ENCODE data around the gene ERFL. TPM values are rescaled to one million over a fixed set of nuclear protein-coding genes. Genes with fewer than 3 reads are reported as not detected.

The ERFL gene
- total RNA-seq, 1 experiment from 2014 or later: 0.65 TPM

DNA sequence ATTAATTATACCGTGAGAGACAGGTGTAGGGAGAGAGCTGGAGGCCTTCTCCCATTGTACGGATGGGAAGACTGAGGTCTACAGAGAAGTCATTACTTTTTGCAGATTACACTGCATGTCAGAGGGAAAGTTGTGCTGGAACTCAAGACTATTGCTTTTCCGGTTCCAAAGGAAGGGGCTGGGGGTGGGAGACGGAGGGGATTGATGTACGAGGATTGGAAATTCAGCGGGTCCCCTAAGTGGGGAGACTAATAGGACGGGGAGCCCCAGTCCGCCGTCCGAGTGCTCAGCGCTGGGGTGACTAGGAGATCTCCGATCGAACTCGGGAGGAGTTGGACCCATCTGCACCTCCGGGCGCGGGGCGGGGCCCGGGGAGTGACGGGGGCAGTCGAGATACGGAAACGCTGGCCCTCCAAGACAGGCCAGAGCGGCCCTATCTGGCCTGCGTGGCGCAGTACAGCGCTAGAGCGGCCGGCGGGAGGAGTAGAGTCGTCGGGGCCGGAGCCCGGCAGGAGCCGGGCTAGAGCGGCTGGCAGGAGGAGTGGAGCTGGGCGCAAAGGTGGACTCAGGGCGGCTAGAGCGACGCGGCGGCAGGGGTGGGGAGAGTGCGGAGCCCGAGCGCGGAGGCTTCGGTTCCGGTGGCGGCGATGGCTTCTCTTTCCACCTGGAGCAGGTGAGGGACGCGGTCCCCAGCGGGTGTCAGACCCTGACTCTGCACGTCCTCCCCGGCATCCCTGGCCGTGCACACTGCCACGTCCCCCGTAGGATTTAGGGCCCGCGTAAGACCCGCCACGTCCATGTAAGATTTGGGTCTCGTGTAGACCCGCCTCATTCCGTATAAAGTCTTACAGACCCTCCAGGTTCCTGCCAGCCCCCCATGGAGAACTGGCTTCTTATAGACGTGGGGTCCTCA, 44.2 kb downstream of the ERFL start:
- H3K9me3 ChIP-seq (ENCODE audit: insufficient read depth, low read depth): no peaks in the 10 kb centered on the region
- BruUV-seq (replicated peaks): TSS peak; percentile 86
- peak overlapping the region; percentile 83 for H3K4me3 ChIP-seq
- ChIA-PET CTCF (interaction anchor here (0.6 kb wide), 3 partner anchors 19 to 151 kb away, joined by 3 to 7 read pairs (median 3); no protein-coding TSS in a partner anchor), POLR2A (ENCODE audit: unreplicated experiment) (interaction anchor here (0.6 kb wide), 4 partner anchors 211 to 1946 kb away, joined by 3 read pairs; no protein-coding TSS in a partner anchor)
- peak; percentile 91 to 96 for DNase-seq
- H2AFZ ChIP-seq: peak overlapping the region; percentile 94
- H3F3A ChIP-seq (ENCODE audit: insufficient read depth, low read depth): peaks cover 29% of the 10 kb centered on the region
- 0 out of 2 replicates have a peak, but pooled peaks cover 6% of the 10 kb centered on the region for H4K20me1 ChIP-seq (ENCODE audit: insufficient read depth)
- TF ChIP-seq, protein P1, sequence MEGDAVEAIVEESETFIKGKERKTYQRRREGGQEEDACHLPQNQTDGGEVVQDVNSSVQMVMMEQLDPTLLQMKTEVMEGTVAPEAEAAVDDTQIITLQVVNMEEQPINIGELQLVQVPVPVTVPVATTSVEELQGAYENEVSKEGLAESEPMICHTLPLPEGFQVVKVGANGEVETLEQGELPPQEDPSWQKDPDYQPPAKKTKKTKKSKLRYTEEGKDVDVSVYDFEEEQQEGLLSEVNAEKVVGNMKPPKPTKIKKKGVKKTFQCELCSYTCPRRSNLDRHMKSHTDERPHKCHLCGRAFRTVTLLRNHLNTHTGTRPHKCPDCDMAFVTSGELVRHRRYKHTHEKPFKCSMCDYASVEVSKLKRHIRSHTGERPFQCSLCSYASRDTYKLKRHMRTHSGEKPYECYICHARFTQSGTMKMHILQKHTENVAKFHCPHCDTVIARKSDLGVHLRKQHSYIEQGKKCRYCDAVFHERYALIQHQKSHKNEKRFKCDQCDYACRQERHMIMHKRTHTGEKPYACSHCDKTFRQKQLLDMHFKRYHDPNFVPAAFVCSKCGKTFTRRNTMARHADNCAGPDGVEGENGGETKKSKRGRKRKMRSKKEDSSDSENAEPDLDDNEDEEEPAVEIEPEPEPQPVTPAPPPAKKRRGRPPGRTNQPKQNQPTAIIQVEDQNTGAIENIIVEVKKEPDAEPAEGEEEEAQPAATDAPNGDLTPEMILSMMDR (conservative IDR thresholded peaks at IDR 0.05): no peak
- TF ChIP-seq EZH2 (IDR thresholded peaks at IDR 0.05; ENCODE audit: low read depth): no peak
- intact Hi-C loops (cut with micrococcal nuclease; ENCODE audit: unreplicated experiment): loop anchor here (1.0 kb wide), 1 partner anchor 25 kb away; no protein-coding TSS in a partner anchor
- peaks cover 31% of the 10 kb centered on the region for H3K4me1 ChIP-seq (replicated peaks; ENCODE audit: insufficient read depth)
- peaks cover 40% of the 10 kb centered on the region for H3K79me2 ChIP-seq (ENCODE audit: low read depth)
- H3K27me3 ChIP-seq (ENCODE audit: insufficient read depth, low read depth): no peaks in the 10 kb centered on the region
- H3K27ac ChIP-seq: no peak overlapping the region
- H3K4me2 ChIP-seq: peak overlapping the region; percentile 82
- H3K9me2 ChIP-seq (ENCODE audit: insufficient read depth): no peaks in the 10 kb centered on the region
- peaks cover 2% of the 10 kb centered on the region; the same call in 1 of the 2 replicates for H3K36me3 ChIP-seq (ENCODE audit: low read depth)

DNA sequence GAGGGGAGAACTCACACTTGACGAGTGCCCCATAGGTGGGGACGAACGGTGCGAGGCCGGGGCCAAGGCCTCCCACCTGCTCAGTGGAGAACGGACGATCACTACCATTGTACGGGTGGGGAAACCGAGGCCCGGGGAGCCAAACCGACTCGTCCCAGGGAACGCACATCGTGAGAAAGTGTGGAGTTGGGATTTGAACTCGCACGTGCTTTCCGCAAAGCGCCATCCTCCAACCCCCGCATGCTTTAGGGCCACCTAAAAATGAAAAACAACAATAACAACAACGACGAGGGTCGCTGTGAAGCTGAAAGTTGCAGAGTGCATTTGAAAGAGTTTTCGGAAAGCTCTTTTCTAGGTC, 44.8 kb downstream of the ERFL start:
- ChIA-PET CTCF (interaction anchor here (0.6 kb wide), 1 partner anchor 19 kb away, joined by 7 read pairs; no protein-coding TSS in a partner anchor), POLR2A (ENCODE audit: unreplicated experiment) (no interaction called here)
- peaks cover 29% of the 10 kb centered on the region for H3K4me1 ChIP-seq (replicated peaks; ENCODE audit: insufficient read depth)
- no peak overlapping the region for H3K27ac ChIP-seq
- intact Hi-C loops (cut with micrococcal nuclease; ENCODE audit: unreplicated experiment): no loop called here
- TF ChIP-seq, protein P1 (conservative IDR thresholded peaks at IDR 0.05): no peak
- no peak for TF ChIP-seq EZH2 (IDR thresholded peaks at IDR 0.05; ENCODE audit: low read depth)
- BruUV-seq (replicated peaks): TSS peak; percentile 24
- DNase-seq: no peak
- peaks cover 39% of the 10 kb centered on the region for H3K79me2 ChIP-seq (ENCODE audit: low read depth)
- peak overlapping the region; percentile 83 for H3K4me3 ChIP-seq
- H3F3A ChIP-seq (ENCODE audit: insufficient read depth, low read depth): peaks cover 29% of the 10 kb centered on the region
- H3K27me3 ChIP-seq (ENCODE audit: insufficient read depth, low read depth): no peaks in the 10 kb centered on the region
- H3K9me2 ChIP-seq (ENCODE audit: insufficient read depth): no peaks in the 10 kb centered on the region
- peak overlapping the region; percentile 94 for H2AFZ ChIP-seq
- peak overlapping the region; percentile 82 for H3K4me2 ChIP-seq
- H4K20me1 ChIP-seq (ENCODE audit: insufficient read depth): 0 out of 2 replicates have a peak, but pooled peaks cover 4% of the 10 kb centered on the region
- no peaks in the 10 kb centered on the region; the same call in 1 of the 2 replicates for H3K36me3 ChIP-seq (ENCODE audit: low read depth)
- no peaks in the 10 kb centered on the region for H3K9me3 ChIP-seq (ENCODE audit: insufficient read depth, low read depth)

DNA sequence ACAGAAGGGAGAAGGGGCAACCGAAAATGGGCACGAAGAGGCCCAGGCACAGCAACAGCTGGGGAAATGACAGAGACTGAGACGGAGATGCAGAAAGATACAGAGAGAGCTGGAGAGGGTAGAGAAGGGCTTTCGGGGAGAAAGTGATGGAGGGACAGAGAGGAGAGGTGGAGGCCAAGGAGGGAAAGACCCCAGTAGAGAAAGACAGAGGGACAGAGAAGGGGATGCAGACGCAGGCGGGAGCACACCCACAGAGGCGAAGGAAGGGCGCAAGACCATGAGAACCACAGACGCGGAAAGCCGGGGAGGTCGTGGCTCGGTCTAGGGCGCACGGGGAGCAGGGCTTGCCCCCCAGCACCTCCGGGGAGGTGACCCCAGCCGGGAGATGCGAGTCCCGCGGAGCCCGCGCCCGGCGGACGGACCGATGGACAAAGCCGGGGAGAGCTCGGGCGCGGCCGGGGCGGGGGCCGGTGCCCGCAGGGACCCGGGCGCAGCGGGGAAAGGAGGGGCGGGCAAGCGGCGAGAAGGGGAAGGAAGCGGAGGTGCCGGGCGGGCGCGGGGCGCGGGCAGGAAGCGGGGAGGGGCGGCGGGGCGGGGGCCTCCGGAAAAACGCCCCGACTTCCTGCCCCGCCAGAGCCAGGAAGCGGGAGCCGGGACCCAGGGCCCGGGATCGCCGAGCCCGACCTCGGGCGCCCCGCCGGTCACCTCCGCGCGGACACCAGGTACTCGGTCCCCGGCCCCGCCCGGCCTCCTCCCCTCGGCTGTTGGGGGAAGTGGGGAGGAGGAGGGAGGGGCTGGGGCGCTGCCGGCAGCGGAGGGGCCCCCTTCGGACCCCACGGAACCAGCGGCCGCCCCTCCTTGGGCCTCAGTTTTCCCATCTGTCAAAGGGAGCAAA, 45.4 kb downstream of the ERFL start, which contains the start of gene ARHGEF1:
Gene ARHGEF1 (plus strand): TSS at position 617 of the 895 bp plus-strand sequence. CDS start 4,899 bp downstream, outside the sequence.
- H3K4me2 ChIP-seq: peak within 1 kb of the TSS; percentile 82
- H2AFZ ChIP-seq: peak within 1 kb of the TSS; percentile 94
- CTCF ChIA-PET: interaction anchor here (0.6 kb wide), 1 partner anchor 18 kb away, joined by 7 read pairs; no protein-coding TSS in a partner anchor
- H3F3A ChIP-seq (ENCODE audit: insufficient read depth, low read depth): peaks cover 29% of the 10 kb centered on the region
- POLR2A ChIA-PET (ENCODE audit: unreplicated experiment): no interaction called here
- peak within 1 kb of the TSS; percentile 83 for H3K4me3 ChIP-seq
- H3K79me2 ChIP-seq (ENCODE audit: low read depth): peaks cover 35% of the 10 kb centered on the region
- peaks cover 23% of the 10 kb centered on the region for H3K4me1 ChIP-seq (replicated peaks; ENCODE audit: insufficient read depth)
- intact Hi-C loops (cut with micrococcal nuclease; ENCODE audit: unreplicated experiment): no loop called here
- H3K27ac ChIP-seq: no peak within 1 kb of the TSS
- TF ChIP-seq, protein P1 (conservative IDR thresholded peaks at IDR 0.05): no peak
- no peak for TF ChIP-seq EZH2 (IDR thresholded peaks at IDR 0.05; ENCODE audit: low read depth)
- H4K20me1 ChIP-seq (ENCODE audit: insufficient read depth): no peaks in the 10 kb centered on the region
- no peaks in the 10 kb centered on the region for H3K27me3 ChIP-seq (ENCODE audit: insufficient read depth, low read depth)
- BruUV-seq (replicated peaks): TSS peak; percentile 7
- DNase-seq: peak in 1 of 2 experiments; percentile 43
- H3K9me2 ChIP-seq (ENCODE audit: insufficient read depth): no peaks in the 10 kb centered on the region
- no peaks in the 10 kb centered on the region; the same call in 1 of the 2 replicates for H3K36me3 ChIP-seq (ENCODE audit: low read depth)
- no peaks in the 10 kb centered on the region for H3K9me3 ChIP-seq (ENCODE audit: insufficient read depth, low read depth)
